ENCODE data around the gene DGUOK.

- no peak for TF ChIP-seq POLR2A (IDR thresholded peaks at IDR 0.05; ENCODE audit: low read length)
- no peak for TF ChIP-seq GATA1 (IDR thresholded peaks at IDR 0.05; ENCODE audit: low read depth, low read length)
These were observed 69.1 kb downstream of the DGUOK start for GRCh38 chr2:73995810-73996209.
